ENCODE measurements around the gene GALNT6.

Gene GALNT6

GRCh38 chr12:51391283-51392123 lies at the start of gene GALNT6:
Gene GALNT6, minus strand, starts transcription at chr12:51391406. Its CDS starts 11,625 bp downstream, at chr12:51379781.
- ChIA-PET POLR2A (no interaction called here), CTCF (interaction anchor here (1.4 kb wide), 1 partner anchor 20 kb away, joined by 4 read pairs; no protein-coding TSS in a partner anchor)
- TF ChIP-seq L3MBTL2 (conservative IDR thresholded peaks at IDR 0.05), result 0 out of 2 replicates have a peak, but pooled peaks have one; percentile 24
- TF ChIP-seq CTBP1 (IDR thresholded peaks at IDR 0.05; ENCODE audit: borderline replicate concordance), result no peak
- peak; percentile 64 for DNase-seq (ENCODE audit: extremely low spot score)

DNA sequence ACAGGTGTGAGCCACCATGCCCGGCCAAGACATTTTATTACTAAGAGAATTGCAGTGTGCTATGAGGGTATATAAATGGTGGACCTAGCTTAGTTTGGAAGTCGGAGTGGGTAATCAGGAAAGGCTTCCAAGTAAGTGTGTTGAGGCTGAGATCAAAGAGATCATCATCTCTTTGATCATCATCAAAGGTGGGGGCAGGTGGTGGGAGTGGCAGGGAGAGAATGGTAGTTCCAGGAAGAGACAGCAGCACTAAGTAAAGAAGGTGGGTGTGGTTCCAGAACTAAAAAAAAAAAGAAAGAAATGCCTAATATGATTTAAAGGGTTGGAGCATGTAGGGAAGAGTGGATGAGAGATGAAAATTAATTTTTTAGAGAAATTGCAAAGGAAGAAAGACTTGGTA lies 48.1 kb upstream of the GALNT6 start:
- ChIA-PET CTCF (no interaction called here), POLR2A (no interaction called here)
- DNase-seq (ENCODE audit: extremely low spot score), result no peak
- TF ChIP-seq ARNT (IDR thresholded peaks at IDR 0.05) (no peak), NFRKB (IDR thresholded peaks at IDR 0.05) (no peak), ZNF384 (IDR thresholded peaks at IDR 0.05) (no peak), ELF4 (IDR thresholded peaks at IDR 0.05) (no peak), SP1 (IDR thresholded peaks at IDR 0.05) (no peak), TARDBP (IDR thresholded peaks at IDR 0.05) (no peak), HDGF (IDR thresholded peaks at IDR 0.05; ENCODE audit: borderline replicate concordance) (no peak), PKNOX1 (IDR thresholded peaks at IDR 0.05) (no peak), FOXA1 (IDR thresholded peaks at IDR 0.05) (no peak), LEF1 (IDR thresholded peaks at IDR 0.05; ENCODE audit: borderline replicate concordance) (no peak), FOXK2 (IDR thresholded peaks at IDR 0.05) (no peak), BHLHE40 (IDR thresholded peaks at IDR 0.05; ENCODE audit: borderline replicate concordance) (no peak), L3MBTL2 (conservative IDR thresholded peaks at IDR 0.05) (no peak), CTBP1 (IDR thresholded peaks at IDR 0.05; ENCODE audit: borderline replicate concordance) (no peak), FOXM1 (IDR thresholded peaks at IDR 0.05; ENCODE audit: borderline replicate concordance) (no peak), SUZ12 (IDR thresholded peaks at IDR 0.05) (no peak)

- no peak for TF ChIP-seq TARDBP (IDR thresholded peaks at IDR 0.05)
- TF ChIP-seq CTBP1 (IDR thresholded peaks at IDR 0.05; ENCODE audit: borderline replicate concordance), result no peak
- TF ChIP-seq LEF1 (IDR thresholded peaks at IDR 0.05; ENCODE audit: borderline replicate concordance), result no peak
- no peak for TF ChIP-seq SUZ12 (IDR thresholded peaks at IDR 0.05)
- TF ChIP-seq FOXM1 (IDR thresholded peaks at IDR 0.05; ENCODE audit: borderline replicate concordance), result no peak
- no peak for TF ChIP-seq SP1 (IDR thresholded peaks at IDR 0.05)
- no peak for DNase-seq (ENCODE audit: extremely low spot score)
- POLR2A ChIA-PET, result no interaction called here
- CTCF ChIA-PET, result no interaction called here
Observed at GRCh38 chr12:51437431-51437830, 46.2 kb upstream of the GALNT6 start.

DNA sequence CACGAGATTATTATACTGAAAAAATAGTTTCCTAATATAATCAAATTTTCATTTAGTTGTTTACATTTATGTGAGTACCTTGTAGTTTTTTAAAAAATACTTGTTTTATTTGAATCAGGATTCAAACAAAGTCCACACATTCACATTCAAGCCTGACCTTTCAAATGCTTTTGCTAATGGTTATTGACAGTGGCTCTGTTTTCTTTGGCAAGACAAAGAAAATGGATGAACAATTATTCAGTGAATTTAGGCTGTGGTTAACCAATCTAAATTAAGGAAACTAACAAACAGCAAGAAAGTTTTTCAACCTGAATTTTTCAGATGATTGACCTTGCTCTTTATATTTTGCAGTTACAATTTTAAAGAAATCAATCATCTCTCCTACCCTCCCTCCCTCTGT lies 43.1 kb upstream of the GALNT6 start:
- no peak for DNase-seq (ENCODE audit: extremely low spot score)
- CTCF ChIA-PET, result no interaction called here
- POLR2A ChIA-PET, result no interaction called here
- TF ChIP-seq PKNOX1 (IDR thresholded peaks at IDR 0.05), result peak; percentile 40; the same call in 1 of the 2 replicates
- no peak for TF ChIP-seq ELF4 (IDR thresholded peaks at IDR 0.05)

- ChIA-PET POLR2A (no interaction called here), CTCF (no interaction called here)
- TF ChIP-seq NFRKB (IDR thresholded peaks at IDR 0.05), result no peak
- no peak for TF ChIP-seq ZNF384 (IDR thresholded peaks at IDR 0.05)
- no peak for TF ChIP-seq FOXK2 (IDR thresholded peaks at IDR 0.05)
- no peak for TF ChIP-seq FOXM1 (IDR thresholded peaks at IDR 0.05; ENCODE audit: borderline replicate concordance)
- TF ChIP-seq BHLHE40 (IDR thresholded peaks at IDR 0.05; ENCODE audit: borderline replicate concordance), result no peak
- no peak for TF ChIP-seq CTBP1 (IDR thresholded peaks at IDR 0.05; ENCODE audit: borderline replicate concordance)
- no peak for TF ChIP-seq TARDBP (IDR thresholded peaks at IDR 0.05)
- TF ChIP-seq ARNT (IDR thresholded peaks at IDR 0.05), result no peak
- no peak for TF ChIP-seq SP1 (IDR thresholded peaks at IDR 0.05)
- no peak for TF ChIP-seq SUZ12 (IDR thresholded peaks at IDR 0.05)
- no peak for DNase-seq (ENCODE audit: extremely low spot score)
Observed at GRCh38 chr12:51432921-51433320, 41.7 kb upstream of the GALNT6 start.

GRCh38 chr12:51430196-51430895 lies 39.1 kb upstream of the GALNT6 start:
- no peak for DNase-seq (ENCODE audit: extremely low spot score)
- no peak for TF ChIP-seq ZNF384 (IDR thresholded peaks at IDR 0.05)
- no peak for TF ChIP-seq CTBP1 (IDR thresholded peaks at IDR 0.05; ENCODE audit: borderline replicate concordance)
- POLR2A ChIA-PET, result no interaction called here
- CTCF ChIA-PET, result no interaction called here

- ChIA-PET CTCF (no interaction called here), POLR2A (no interaction called here)
- no peak for TF ChIP-seq SP1 (IDR thresholded peaks at IDR 0.05)
- no peak for TF ChIP-seq FOXK2 (IDR thresholded peaks at IDR 0.05)
- no peak for TF ChIP-seq ARNT (IDR thresholded peaks at IDR 0.05)
- TF ChIP-seq FOXM1 (IDR thresholded peaks at IDR 0.05; ENCODE audit: borderline replicate concordance), result no peak
- TF ChIP-seq BHLHE40 (IDR thresholded peaks at IDR 0.05; ENCODE audit: borderline replicate concordance), result no peak
- no peak for TF ChIP-seq HDGF (IDR thresholded peaks at IDR 0.05; ENCODE audit: borderline replicate concordance)
- no peak for TF ChIP-seq SUZ12 (IDR thresholded peaks at IDR 0.05)
- no peak for TF ChIP-seq ELF4 (IDR thresholded peaks at IDR 0.05)
- TF ChIP-seq LEF1 (IDR thresholded peaks at IDR 0.05; ENCODE audit: borderline replicate concordance), result no peak
- TF ChIP-seq ZNF384 (IDR thresholded peaks at IDR 0.05), result no peak
- no peak for DNase-seq (ENCODE audit: extremely low spot score)
Observed at GRCh38 chr12:51429700-51430099, 38.5 kb upstream of the GALNT6 start.

All from HEK293T (cell line).